ENCODE results near the gene ZFR.

- TF ChIP-seq SPI1 (IDR thresholded peaks at IDR 0.05; ENCODE audit: low read depth, low read length): no peak
- TF ChIP-seq POLR2A (IDR thresholded peaks at IDR 0.05; ENCODE audit: low read depth, low read length): no peak
- no peak for TF ChIP-seq POLR2AphosphoS5 (IDR thresholded peaks at IDR 0.05; ENCODE audit: low read depth, low read length)
These were observed 11.9 kb downstream of the ZFR start for GRCh38 chr5:32432633-32433032.

Data from GM12891 (cell line).